HCT116 (cell line): ENCODE data around the gene CFAP53. TPM values are rescaled to one million over a fixed set of nuclear protein-coding genes. Genes with fewer than 3 reads are reported as not detected.

Experiments used
- ATAC-seq: fragments of 200-7000 bp; cut with Tn5 transposase; 2 replicates; pipeline ENCODE4 v1.9.1; 2020; ENCODE audit warnings: mild to moderate bottlenecking, moderate library complexity
- BruUV-seq: library from RNA; stranded (reverse); fragments of 400-500 nt; replicated peaks from 2 replicates; lab custom pipeline; 2021; lab: Mats Ljungman, UMichigan
- CTCF ChIA-PET: fragments of 300-600 bp; sonication (Branson Sonifier 250); formaldehyde crosslinking; loops from one replicate; lab custom pipeline; 2021; ENCODE audit warnings: antibody characterized with exemption; lab: Charles Lee
- POLR2A ChIA-PET: fragments of 300-600, 350-600 bp; sonication (Branson Sonifier 250); formaldehyde crosslinking; loops from one replicate; lab custom pipeline; 2021; ENCODE audit warnings: antibody characterized with exemption; lab: Charles Lee
- RAD21 ChIA-PET, 2 experiments: fragments of 300-600 bp; sonication (Branson Sonifier 250); formaldehyde crosslinking; loops; one replicate each; lab custom pipeline; 2023; ENCODE audit warnings: low total read pairs in 2 of 2; ENCODE audit not compliant: uncharacterized antibody in 2 of 2, unreplicated experiment in 2 of 2, low non-redundant PET in 1 of 2; lab: Charles Lee
- DNase-seq: peaks from one replicate; pipeline ENCODE4 v3.0.0-alpha.2; 2010; ENCODE audit warnings: low read depth, low spot score
- H2AFZ ChIP-seq: fragments of 200-600 bp; shearing (Covaris generic), sonication (generic); 2 replicates; pipeline ENCODE4 v1.6.1; 2017; ENCODE audit warnings: low read depth, mixed run types, mixed read lengths, antibody characterized with exemption, low read length; ENCODE audit not compliant: poor library complexity, severe bottlenecking
- H3K27ac ChIP-seq: 2 replicates; pipeline ENCODE4 v1.5.1; 2012; ENCODE audit warnings: low read depth, low read length
- H3K27me3 ChIP-seq: fragments of 200-600 bp; sonication (generic); 2 replicates; pipeline ENCODE4 v1.6.1; 2016; ENCODE audit warnings: mixed run types, low read length, mixed read lengths; ENCODE audit not compliant: insufficient read depth
- H3K36me3 ChIP-seq, 2 experiments: fragments of 200-500 bp in 1 of 2; fragments of 200-600 bp in 1 of 2; sonication (Bioruptor generic) in 1 of 2; sonication (generic) in 1 of 2; 2 replicates each; pipeline versions ENCODE4 v1.5.1 to v1.6.1; 2014 to 2016; ENCODE audit warnings: low read length in 2 of 2, inconsistent platforms in 1 of 2, mixed read lengths in 1 of 2, mixed run types in 1 of 2; ENCODE audit not compliant: insufficient read depth in 2 of 2, control insufficient read depth in 1 of 2
- H3K4me1 ChIP-seq, 2 experiments: fragments of 200-600 bp in 1 of 2; sonication (generic) in 1 of 2; 2 replicates each; pipeline versions ENCODE4 v1.5.1 to v1.6.1; 2012 to 2017; ENCODE audit warnings: low read length in 2 of 2, inconsistent platforms in 1 of 2, mild to moderate bottlenecking in 1 of 2, mixed read lengths in 1 of 2, mixed run types in 1 of 2, moderate library complexity in 1 of 2; ENCODE audit not compliant: insufficient read depth in 2 of 2, control insufficient read depth in 1 of 2
- H3K4me2 ChIP-seq: fragments of 200-600 bp; sonication (generic); 2 replicates; pipeline ENCODE4 v1.6.1; 2017; ENCODE audit warnings: mixed run types, low read length, mixed read lengths
- H3K4me3 ChIP-seq, 2 experiments: fragments of 200-600 bp in 1 of 2; sonication (generic) in 1 of 2; replicated peaks in 1 of 2; 2 replicates each; pipeline ENCODE4 v1.5.1; 2011 to 2016; ENCODE audit warnings: low read length in 2 of 2, control low read depth in 1 of 2, low read depth in 1 of 2, mild to moderate bottlenecking in 1 of 2, mixed read lengths in 1 of 2, mixed run types in 1 of 2
- H3K79me2 ChIP-seq: fragments of 200-600 bp; sonication (generic); 2 replicates; pipeline ENCODE4 v1.6.1; 2017; ENCODE audit warnings: mild to moderate bottlenecking, mixed run types, low read length, moderate library complexity, mixed read lengths; ENCODE audit not compliant: insufficient read depth
- H3K9ac ChIP-seq: fragments of 200-600 bp; sonication (generic); 2 replicates; pipeline ENCODE4 v1.6.1; 2016; ENCODE audit warnings: low read length, mixed read lengths
- H3K9me2 ChIP-seq: fragments of 200-600 bp; sonication (generic), shearing (Covaris generic); 2 replicates; pipeline ENCODE4 v1.6.1; 2017; ENCODE audit warnings: mixed run types, mild to moderate bottlenecking, moderate library complexity; ENCODE audit not compliant: insufficient read depth
- H3K9me3 ChIP-seq, 2 experiments: fragments of 200-500 bp in 1 of 2; fragments of 200-600 bp in 1 of 2; sonication (Bioruptor generic) in 1 of 2; sonication (generic) in 1 of 2; 2 replicates each; pipeline ENCODE4 v1.6.1; 2014 to 2017; ENCODE audit warnings: low read length in 2 of 2, mixed read lengths in 2 of 2, inconsistent platforms in 1 of 2, low read depth in 1 of 2, mild to moderate bottlenecking in 1 of 2, mixed run types in 1 of 2, moderate library complexity in 1 of 2; ENCODE audit not compliant: control insufficient read depth in 1 of 2, insufficient read depth in 1 of 2
- H4K20me1 ChIP-seq: fragments of 200-600 bp; sonication (generic), shearing (Covaris generic); 2 replicates; pipeline ENCODE4 v1.6.1; 2017; ENCODE audit warnings: mixed run types, mild to moderate bottlenecking, moderate library complexity; ENCODE audit not compliant: insufficient read depth
- CBX3 ChIP-seq: IDR thresholded peaks from 2 replicates; pipeline ENCODE4 v1.6.1; 2012; ENCODE audit warnings: low read depth
- CEBPB ChIP-seq: IDR thresholded peaks from 2 replicates; pipeline ENCODE4 v1.6.1; 2012; ENCODE audit warnings: low read depth
- EGR1 ChIP-seq: IDR thresholded peaks from 2 replicates; pipeline ENCODE4 v1.6.1; 2012; ENCODE audit warnings: low read depth
- EZH2 ChIP-seq: fragments of 200-600 bp; sonication (generic); IDR thresholded peaks from 2 replicates; pipeline ENCODE4 v1.6.1; 2017; ENCODE audit warnings: antibody characterized with exemption, mixed run types
- EZH2phosphoT487 ChIP-seq: fragments of 200-600 bp; IDR thresholded peaks from 2 replicates; pipeline ENCODE4 v1.6.1; 2018; ENCODE audit warnings: antibody characterized with exemption, borderline replicate concordance
- FOSL1 ChIP-seq: IDR thresholded peaks from 2 replicates; pipeline ENCODE4 v1.6.1; 2012; ENCODE audit warnings: low read depth
- JUND ChIP-seq: IDR thresholded peaks from 2 replicates; pipeline ENCODE4 v1.6.1; 2012
- POLR2A ChIP-seq: IDR thresholded peaks from 2 replicates; pipeline ENCODE4 v1.7.0; 2011; ENCODE audit warnings: borderline replicate concordance; ENCODE audit not compliant: insufficient read depth, insufficient read length; ENCODE audit errors: extremely low read depth
- POLR2AphosphoS5 ChIP-seq: IDR thresholded peaks from 2 replicates; pipeline ENCODE4 v1.6.1; 2011; ENCODE audit warnings: mild to moderate bottlenecking, low read depth, low read length, moderate library complexity
- SIN3A ChIP-seq: IDR thresholded peaks from 2 replicates; pipeline ENCODE4 v1.6.1; 2012; ENCODE audit warnings: low read depth
- SRF ChIP-seq: IDR thresholded peaks from 2 replicates; pipeline ENCODE4 v1.6.1; 2012; ENCODE audit warnings: low read depth
- TCF7L2 ChIP-seq: IDR thresholded peaks from 2 replicates; pipeline ENCODE4 v1.7.0; 2011; ENCODE audit warnings: borderline replicate concordance, inconsistent platforms; ENCODE audit not compliant: insufficient read depth, insufficient read length; ENCODE audit errors: extremely low read depth
- YY1 ChIP-seq: IDR thresholded peaks from 2 replicates; pipeline ENCODE4 v1.6.1; 2011; ENCODE audit warnings: low read length, low read depth, moderate library complexity, mild to moderate bottlenecking; ENCODE audit not compliant: insufficient replicate concordance; ENCODE audit errors: extremely low read depth
- ZFX ChIP-seq: fragments of 450-650 bp; IDR thresholded peaks from 2 replicates; pipeline ENCODE4 v1.6.1; 2017
- ZNF274 ChIP-seq: fragments of 200-500 bp; sonication (Bioruptor generic); IDR thresholded peaks from 2 replicates; pipeline ENCODE4 v1.6.1; 2014; ENCODE audit warnings: mild to moderate bottlenecking, low read depth, low read length, inconsistent platforms
- intact Hi-C: fragments of 100-400 bp; cut with micrococcal nuclease; formaldehyde crosslinking; loops from 2 replicates; pipeline ENCODE4 v1.10.0; 2022
- total RNA-seq: library from RNA; stranded (reverse); gene quantifications from one replicate; pipeline ENCODE4 v1.2.1, GENCODE V29; 2021; ENCODE audit not compliant: unreplicated experiment
- TF ChIP-seq, protein P1 (sequence below): IDR thresholded peaks from 2 replicates; pipeline ENCODE4 v1.6.1; 2011; ENCODE audit warnings: mild to moderate bottlenecking, low read length, moderate library complexity; ENCODE audit not compliant: insufficient replicate concordance; ENCODE audit errors: extremely low read depth
- TF ChIP-seq, protein P2 (sequence below), 3 experiments: fragments of 200-600 bp in 1 of 3; sonication (generic) in 1 of 3; IDR thresholded peaks in 2 of 3; conservative IDR thresholded peaks in 1 of 3; 2 replicates each; pipeline ENCODE4 v1.5.1; 2012 to 2017; ENCODE audit warnings: low read depth in 2 of 3, low read length in 2 of 3, antibody characterized with exemption in 1 of 3, borderline replicate concordance in 1 of 3, control low read depth in 1 of 3, mild to moderate bottlenecking in 1 of 3, mixed read lengths in 1 of 3, mixed run types in 1 of 3, moderate library complexity in 1 of 3; ENCODE audit not compliant: insufficient read depth in 1 of 3

CFAP53 gene
- total RNA-seq, 1 experiment from 2014 or later, result 1.1 TPM

DNA sequence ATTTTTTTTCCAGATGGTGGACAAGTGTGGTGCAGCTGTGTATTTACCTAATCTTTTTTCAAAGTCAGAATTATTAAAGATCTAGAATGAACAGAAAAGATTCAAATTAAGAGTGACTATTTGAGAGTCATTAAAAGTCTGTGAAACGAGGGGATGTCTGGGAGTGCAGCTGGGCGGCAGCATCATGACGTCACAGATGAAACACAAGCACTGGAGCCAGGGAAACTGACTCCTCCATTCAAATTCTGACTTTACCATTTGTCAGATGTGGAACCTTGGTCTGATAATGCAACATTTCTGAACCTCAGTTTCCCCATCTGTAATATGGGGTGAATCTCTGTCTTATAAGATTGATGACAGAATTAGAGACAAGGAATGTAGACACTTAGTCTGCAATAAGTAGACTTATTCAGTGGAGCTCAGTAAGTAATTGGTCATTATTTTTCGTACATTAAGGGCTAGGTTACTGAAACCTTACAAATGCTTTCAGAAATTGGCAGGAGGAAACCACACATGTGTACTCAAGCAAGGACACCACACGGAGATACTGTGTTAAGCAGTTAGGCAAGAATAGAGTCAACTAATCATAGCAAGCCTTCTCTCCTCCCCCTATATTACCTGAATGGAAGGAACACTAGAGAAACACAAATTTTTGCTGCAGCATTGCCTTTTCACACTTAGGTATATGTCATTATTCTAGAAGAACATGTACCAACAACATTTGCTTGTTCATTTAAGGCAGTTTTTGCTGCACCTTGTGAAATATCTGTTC, 49.0 kb upstream of the CFAP53 start:
- POLR2A ChIA-PET, result no interaction called here
- no peak for DNase-seq
- H3K36me3 ChIP-seq, result no peaks in the 10 kb centered on the region
- H3K27ac ChIP-seq, result no peak overlapping the region
- no peak for ATAC-seq
- no peaks in the 10 kb centered on the region for H3K9me2 ChIP-seq
- H2AFZ ChIP-seq, result no peak overlapping the region
- no peaks in the 10 kb centered on the region for H3K4me1 ChIP-seq
- TF ChIP-seq EGR1 (no peak), EZH2 (no peak), SRF (no peak), JUND (no peak), SIN3A (no peak), ZFX (no peak), TCF7L2 (no peak)
- no peak overlapping the region for H3K9ac ChIP-seq
- CTCF ChIA-PET, result no interaction called here
- RAD21 ChIA-PET, result no interaction called here
- H3K4me3 ChIP-seq, result no peak overlapping the region
- H3K79me2 ChIP-seq, result no peaks in the 10 kb centered on the region
- no TSS peak for BruUV-seq
- no peaks in the 10 kb centered on the region for H4K20me1 ChIP-seq
- no peak overlapping the region for H3K4me2 ChIP-seq
- intact Hi-C loops, result no loop called here
- no peaks in the 10 kb centered on the region for H3K27me3 ChIP-seq
- no peaks in the 10 kb centered on the region for H3K9me3 ChIP-seq

DNA sequence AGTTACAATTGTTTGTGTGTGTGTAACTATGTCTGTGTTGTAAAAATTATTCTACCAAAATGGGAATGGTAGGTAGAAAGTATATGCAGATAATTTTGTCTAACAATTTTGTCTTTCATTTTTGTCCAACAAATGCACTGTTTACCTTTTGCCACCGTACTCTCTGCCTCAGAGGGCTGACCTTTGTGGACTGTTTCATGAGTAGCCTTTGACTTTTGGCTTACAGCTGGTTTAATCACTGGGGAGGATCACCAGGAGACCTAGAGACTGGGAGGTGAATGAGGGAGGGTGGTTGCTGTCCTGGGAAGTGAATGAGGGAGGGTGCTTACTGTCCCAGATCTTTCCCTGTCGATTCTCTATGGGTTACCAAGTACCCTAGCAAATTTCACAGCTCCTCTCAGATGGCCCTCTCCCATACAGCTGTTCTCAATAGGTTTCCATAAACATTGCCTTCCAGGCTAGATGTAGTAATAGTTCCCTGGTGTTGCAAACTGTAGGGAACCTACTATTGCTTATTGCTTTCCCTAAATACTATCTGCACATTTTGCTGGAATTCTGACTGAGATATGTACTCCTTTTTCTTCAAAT, 47.7 kb upstream of the CFAP53 start:
- intact Hi-C loops, result no loop called here
- Histone ChIP-seq H4K20me1 (no peaks in the 10 kb centered on the region), H3K36me3 (no peaks in the 10 kb centered on the region), H3K9me3 (no peaks in the 10 kb centered on the region), H3K4me2 (no peak overlapping the region), H2AFZ (no peak overlapping the region), H3K4me1 (no peaks in the 10 kb centered on the region), H3K9ac (no peak overlapping the region), H3K4me3 (no peak overlapping the region), H3K27me3 (no peaks in the 10 kb centered on the region), H3K27ac (no peak overlapping the region), H3K9me2 (no peaks in the 10 kb centered on the region), H3K79me2 (no peaks in the 10 kb centered on the region)
- ChIA-PET CTCF (no interaction called here), RAD21 (no interaction called here), POLR2A (no interaction called here)
- no peak for ATAC-seq
- DNase-seq, result no peak
- no TSS peak for BruUV-seq
- TF ChIP-seq CBX3 (no peak), EZH2 (no peak), EZH2phosphoT487 (no peak), CEBPB (no peak), SIN3A (no peak), YY1 (no peak), POLR2A (no peak), POLR2AphosphoS5 (no peak), EGR1 (no peak), ZFX (no peak), FOSL1 (no peak), ZNF274 (no peak)
- TF ChIP-seq, protein P1, sequence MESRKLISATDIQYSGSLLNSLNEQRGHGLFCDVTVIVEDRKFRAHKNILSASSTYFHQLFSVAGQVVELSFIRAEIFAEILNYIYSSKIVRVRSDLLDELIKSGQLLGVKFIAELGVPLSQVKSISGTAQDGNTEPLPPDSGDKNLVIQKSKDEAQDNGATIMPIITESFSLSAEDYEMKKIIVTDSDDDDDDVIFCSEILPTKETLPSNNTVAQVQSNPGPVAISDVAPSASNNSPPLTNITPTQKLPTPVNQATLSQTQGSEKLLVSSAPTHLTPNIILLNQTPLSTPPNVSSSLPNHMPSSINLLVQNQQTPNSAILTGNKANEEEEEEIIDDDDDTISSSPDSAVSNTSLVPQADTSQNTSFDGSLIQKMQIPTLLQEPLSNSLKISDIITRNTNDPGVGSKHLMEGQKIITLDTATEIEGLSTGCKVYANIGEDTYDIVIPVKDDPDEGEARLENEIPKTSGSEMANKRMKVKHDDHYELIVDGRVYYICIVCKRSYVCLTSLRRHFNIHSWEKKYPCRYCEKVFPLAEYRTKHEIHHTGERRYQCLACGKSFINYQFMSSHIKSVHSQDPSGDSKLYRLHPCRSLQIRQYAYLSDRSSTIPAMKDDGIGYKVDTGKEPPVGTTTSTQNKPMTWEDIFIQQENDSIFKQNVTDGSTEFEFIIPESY, result no peak
- TF ChIP-seq, protein P2, sequence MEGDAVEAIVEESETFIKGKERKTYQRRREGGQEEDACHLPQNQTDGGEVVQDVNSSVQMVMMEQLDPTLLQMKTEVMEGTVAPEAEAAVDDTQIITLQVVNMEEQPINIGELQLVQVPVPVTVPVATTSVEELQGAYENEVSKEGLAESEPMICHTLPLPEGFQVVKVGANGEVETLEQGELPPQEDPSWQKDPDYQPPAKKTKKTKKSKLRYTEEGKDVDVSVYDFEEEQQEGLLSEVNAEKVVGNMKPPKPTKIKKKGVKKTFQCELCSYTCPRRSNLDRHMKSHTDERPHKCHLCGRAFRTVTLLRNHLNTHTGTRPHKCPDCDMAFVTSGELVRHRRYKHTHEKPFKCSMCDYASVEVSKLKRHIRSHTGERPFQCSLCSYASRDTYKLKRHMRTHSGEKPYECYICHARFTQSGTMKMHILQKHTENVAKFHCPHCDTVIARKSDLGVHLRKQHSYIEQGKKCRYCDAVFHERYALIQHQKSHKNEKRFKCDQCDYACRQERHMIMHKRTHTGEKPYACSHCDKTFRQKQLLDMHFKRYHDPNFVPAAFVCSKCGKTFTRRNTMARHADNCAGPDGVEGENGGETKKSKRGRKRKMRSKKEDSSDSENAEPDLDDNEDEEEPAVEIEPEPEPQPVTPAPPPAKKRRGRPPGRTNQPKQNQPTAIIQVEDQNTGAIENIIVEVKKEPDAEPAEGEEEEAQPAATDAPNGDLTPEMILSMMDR (IDR thresholded peaks at IDR 0.05 in 2 of 3, conservative IDR thresholded peaks at IDR 0.05 in 1 of 3; ENCODE audit: borderline replicate concordance in 1 of 3, insufficient read depth in 1 of 3, low read depth in 2 of 3, low read length in 2 of 3), result no peak
